Activated naive CD8-positive, alpha-beta T cell treated with anti-CD3 and anti-CD28 coated beads for 36 hours (primary cell): ENCODE data around the gene SGO2. TPM values are rescaled to one million over a fixed set of nuclear protein-coding genes. Genes with fewer than 3 reads are reported as not detected.

Experiments
- total RNA-seq, 2 experiments: library from RNA; stranded (reverse); gene quantifications; one replicate each; pipeline ENCODE4 v1.2.3, GENCODE V29; 2021

Gene SGO2
- total RNA-seq, 2 experiments from 2014 or later: 36.9 to 37.6 TPM

Other genes starting within 250 kb of the SGO2 start
- gene SPATS2L, start 219.5 kb upstream of the SGO2 start, total RNA-seq: 1 to 10 TPM; 8.1 to 9.4 TPM
- gene KCTD18, start 16.1 kb upstream of the SGO2 start, total RNA-seq: 10 to 100 TPM; 17.7 to 18.9 TPM
- gene AOX1, start 59.8 kb downstream of the SGO2 start, total RNA-seq: under 1 TPM in 1 of 2 experiments, not detected in 1; 0.19 TPM